PC-9 (cell line): ENCODE measurements around the gene UBTD2. TPM values are rescaled to one million over a fixed set of nuclear protein-coding genes. Genes with fewer than 3 reads are reported as not detected.

ENCODE experiments used
- BruUV-seq: library from RNA; stranded (reverse); fragments of 400-500 nt; replicated peaks from 2 replicates; lab custom pipeline; 2021; lab: Mats Ljungman, UMichigan
- CTCF ChIA-PET: fragments of 300-600 bp; sonication (Branson Sonifier 250); formaldehyde crosslinking; loops from one replicate; lab custom pipeline; 2022; ENCODE audit warnings: antibody characterized with exemption; lab: Charles Lee
- POLR2A ChIA-PET: fragments of 300-600 bp; sonication (Branson Sonifier 250); formaldehyde crosslinking; loops from one replicate; lab custom pipeline; 2022; ENCODE audit warnings: antibody characterized with exemption; ENCODE audit not compliant: unreplicated experiment; lab: Charles Lee
- DNase-seq, 2 experiments: peaks; one replicate each; pipeline versions ENCODE4 v3.0.0 to v3.0.0-alpha.2; 2015 to 2022; ENCODE audit warnings: mixed read lengths in 1 of 2
- H2AFZ ChIP-seq: fragments of 200-600 bp; sonication (generic); 2 replicates; pipeline ENCODE4 v1.8.1; 2017; ENCODE audit warnings: antibody characterized with exemption
- H3F3A ChIP-seq: fragments of 200-600 bp; sonication (generic); 2 replicates; pipeline ENCODE4 v1.8.1; 2017; ENCODE audit warnings: antibody characterized with exemption, mild to moderate bottlenecking, low read depth; ENCODE audit not compliant: insufficient read depth
- H3K27ac ChIP-seq: fragments of 200-600 bp; sonication (generic); 2 replicates; pipeline ENCODE4 v1.6.1; 2016; ENCODE audit warnings: mixed run types
- H3K27me3 ChIP-seq: fragments of 200-600 bp; sonication (generic); 2 replicates; pipeline ENCODE4 v1.6.1; 2016; ENCODE audit warnings: low read depth, mixed run types; ENCODE audit not compliant: insufficient read depth
- H3K36me3 ChIP-seq: fragments of 200-600 bp; sonication (generic); 2 replicates; pipeline ENCODE4 v1.6.1; 2016; ENCODE audit warnings: low read depth, mixed run types
- H3K4me1 ChIP-seq: fragments of 200-600 bp; sonication (generic); replicated peaks from 2 replicates; pipeline ENCODE4 v1.6.1; 2016; ENCODE audit warnings: mixed run types; ENCODE audit not compliant: insufficient read depth
- H3K4me2 ChIP-seq: fragments of 200-600 bp; sonication (generic); 2 replicates; pipeline ENCODE4 v1.6.1; 2017; ENCODE audit warnings: mixed run types
- H3K4me3 ChIP-seq: fragments of 200-600 bp; sonication (generic); 2 replicates; pipeline ENCODE4 v1.6.1; 2016; ENCODE audit warnings: mixed run types
- H3K79me2 ChIP-seq: fragments of 200-600 bp; sonication (generic); 2 replicates; pipeline ENCODE4 v1.6.1; 2017; ENCODE audit warnings: low read depth, mixed run types
- H3K9me2 ChIP-seq: fragments of 200-600 bp; sonication (generic); 2 replicates; pipeline ENCODE4 v1.8.1; 2017; ENCODE audit warnings: mild to moderate bottlenecking; ENCODE audit not compliant: insufficient read depth
- H3K9me3 ChIP-seq: fragments of 200-600 bp; sonication (generic); 2 replicates; pipeline ENCODE4 v1.8.1; 2016; ENCODE audit warnings: low read depth; ENCODE audit not compliant: insufficient read depth
- H4K20me1 ChIP-seq: fragments of 200-600 bp; sonication (generic); 2 replicates; pipeline ENCODE4 v1.8.1; 2017; ENCODE audit not compliant: insufficient read depth
- EZH2 ChIP-seq: fragments of 200-600 bp; sonication (generic); IDR thresholded peaks from 2 replicates; pipeline ENCODE4 v1.8.0; 2017; ENCODE audit warnings: antibody characterized with exemption, low read depth
- intact Hi-C: fragments of 100-400 bp; cut with micrococcal nuclease; formaldehyde crosslinking; loops from one replicate; pipeline ENCODE4 v1.10.0; 2022; ENCODE audit not compliant: unreplicated experiment
- total RNA-seq: library from RNA; stranded (reverse); gene quantifications from 2 replicates; pipeline ENCODE4 v1.2.3, GENCODE V29; 2021
- TF ChIP-seq, protein P1 (sequence below): fragments of 200-600 bp; sonication (generic); conservative IDR thresholded peaks from 2 replicates; pipeline ENCODE4 v1.6.1; 2017; ENCODE audit warnings: mixed run types, antibody characterized with exemption, mild to moderate bottlenecking, moderate library complexity

UBTD2 gene
- total RNA-seq, 1 experiment from 2014 or later = 21.7 TPM

DNA sequence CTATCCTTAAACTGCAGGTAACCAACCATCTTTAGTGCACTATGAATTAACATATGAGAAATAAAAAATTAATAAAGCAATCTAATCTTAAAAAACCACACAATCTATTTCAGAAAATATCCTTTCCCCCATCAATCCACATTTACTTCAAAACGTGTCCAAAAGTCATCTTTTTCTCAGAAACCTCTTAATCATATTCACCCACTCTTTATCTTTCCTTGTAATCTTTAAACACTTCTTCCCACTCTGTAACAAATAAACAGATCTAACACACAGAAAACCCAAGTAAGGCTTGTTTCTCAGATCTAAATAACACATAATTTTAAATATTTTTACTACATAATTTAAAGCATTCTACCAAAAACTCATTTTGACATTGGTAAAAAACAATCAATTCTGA, 45.2 kb downstream of the UBTD2 start:
- intact Hi-C loops = no loop called here
- ChIA-PET POLR2A (no interaction called here), CTCF (no interaction called here)
- Histone ChIP-seq H3K36me3 (no peaks in the 10 kb centered on the region), H2AFZ (no peak overlapping the region), H3K9me2 (no peaks in the 10 kb centered on the region), H3K9me3 (no peaks in the 10 kb centered on the region), H3K4me3 (no peak overlapping the region), H3K4me2 (no peak overlapping the region), H3K27me3 (no peaks in the 10 kb centered on the region), H3K79me2 (peaks cover 17% of the 10 kb centered on the region), H3F3A (peaks cover 9% of the 10 kb centered on the region; the same call in 1 of the 2 replicates), H3K4me1 (0 out of 2 replicates have a peak, but pooled peaks cover 4% of the 10 kb centered on the region), H3K27ac (no peak overlapping the region), H4K20me1 (no peaks in the 10 kb centered on the region)
- TF ChIP-seq, protein P1, sequence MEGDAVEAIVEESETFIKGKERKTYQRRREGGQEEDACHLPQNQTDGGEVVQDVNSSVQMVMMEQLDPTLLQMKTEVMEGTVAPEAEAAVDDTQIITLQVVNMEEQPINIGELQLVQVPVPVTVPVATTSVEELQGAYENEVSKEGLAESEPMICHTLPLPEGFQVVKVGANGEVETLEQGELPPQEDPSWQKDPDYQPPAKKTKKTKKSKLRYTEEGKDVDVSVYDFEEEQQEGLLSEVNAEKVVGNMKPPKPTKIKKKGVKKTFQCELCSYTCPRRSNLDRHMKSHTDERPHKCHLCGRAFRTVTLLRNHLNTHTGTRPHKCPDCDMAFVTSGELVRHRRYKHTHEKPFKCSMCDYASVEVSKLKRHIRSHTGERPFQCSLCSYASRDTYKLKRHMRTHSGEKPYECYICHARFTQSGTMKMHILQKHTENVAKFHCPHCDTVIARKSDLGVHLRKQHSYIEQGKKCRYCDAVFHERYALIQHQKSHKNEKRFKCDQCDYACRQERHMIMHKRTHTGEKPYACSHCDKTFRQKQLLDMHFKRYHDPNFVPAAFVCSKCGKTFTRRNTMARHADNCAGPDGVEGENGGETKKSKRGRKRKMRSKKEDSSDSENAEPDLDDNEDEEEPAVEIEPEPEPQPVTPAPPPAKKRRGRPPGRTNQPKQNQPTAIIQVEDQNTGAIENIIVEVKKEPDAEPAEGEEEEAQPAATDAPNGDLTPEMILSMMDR = no peak
- TF ChIP-seq EZH2 = no peak
- no TSS peak for BruUV-seq
- DNase-seq = no peak

DNA sequence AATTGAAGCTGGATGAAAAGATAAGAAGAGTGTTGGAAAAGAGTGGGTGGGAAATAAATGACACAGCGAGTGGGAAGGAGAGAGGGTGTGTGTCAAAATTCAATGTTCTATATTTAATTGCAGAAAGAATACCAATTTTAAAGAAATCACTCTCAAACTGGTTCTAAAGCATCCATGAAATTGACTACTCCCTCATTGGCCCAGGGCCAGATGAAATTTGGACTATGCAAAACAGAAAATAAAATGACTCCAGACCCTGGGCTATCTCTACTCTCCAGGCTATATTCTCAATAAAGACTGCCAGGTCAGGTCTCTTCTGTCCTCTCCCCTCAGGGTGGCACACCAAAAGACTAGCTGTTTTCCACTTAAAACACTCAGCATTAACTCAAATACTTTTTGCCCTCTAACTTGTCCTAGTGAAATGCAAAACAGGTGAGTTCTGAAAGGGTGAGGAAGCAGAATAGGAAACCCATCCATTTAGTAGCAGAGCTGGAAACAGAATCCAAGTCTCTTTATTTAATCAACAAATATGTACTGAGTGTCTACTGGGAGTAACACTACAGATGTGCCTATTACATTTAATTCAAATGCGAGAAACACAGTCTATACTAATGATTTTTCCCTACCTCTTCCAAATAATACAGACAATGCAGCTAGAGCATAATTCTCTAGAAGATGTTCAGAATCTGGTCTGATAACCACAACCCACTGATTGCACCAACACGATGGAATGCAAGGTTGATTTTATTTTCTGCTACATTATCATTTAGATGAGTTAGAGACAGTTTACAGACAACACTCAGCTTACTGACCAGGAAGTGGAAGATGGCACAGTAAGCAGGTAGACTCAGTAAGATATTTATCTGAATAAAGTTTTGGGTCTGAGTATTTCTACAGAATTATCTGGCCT, 47.5 kb downstream of the UBTD2 start:
- peaks cover 9% of the 10 kb centered on the region; the same call in 1 of the 2 replicates for H3F3A ChIP-seq
- H3K79me2 ChIP-seq = peaks cover 14% of the 10 kb centered on the region
- intact Hi-C loops = no loop called here
- no peaks in the 10 kb centered on the region for H3K27me3 ChIP-seq
- DNase-seq = no peak
- no peak overlapping the region for H3K4me3 ChIP-seq
- H3K9me3 ChIP-seq = no peaks in the 10 kb centered on the region
- H2AFZ ChIP-seq = no peak overlapping the region
- CTCF ChIA-PET = no interaction called here
- no TSS peak for BruUV-seq
- H3K4me2 ChIP-seq = no peak overlapping the region
- POLR2A ChIA-PET = no interaction called here
- no peaks in the 10 kb centered on the region for H3K36me3 ChIP-seq
- TF ChIP-seq EZH2 = no peak
- TF ChIP-seq, protein P1 = no peak
- H3K4me1 ChIP-seq = 0 out of 2 replicates have a peak, but pooled peaks cover 4% of the 10 kb centered on the region
- no peaks in the 10 kb centered on the region for H3K9me2 ChIP-seq
- no peaks in the 10 kb centered on the region for H4K20me1 ChIP-seq
- no peak overlapping the region for H3K27ac ChIP-seq

DNA sequence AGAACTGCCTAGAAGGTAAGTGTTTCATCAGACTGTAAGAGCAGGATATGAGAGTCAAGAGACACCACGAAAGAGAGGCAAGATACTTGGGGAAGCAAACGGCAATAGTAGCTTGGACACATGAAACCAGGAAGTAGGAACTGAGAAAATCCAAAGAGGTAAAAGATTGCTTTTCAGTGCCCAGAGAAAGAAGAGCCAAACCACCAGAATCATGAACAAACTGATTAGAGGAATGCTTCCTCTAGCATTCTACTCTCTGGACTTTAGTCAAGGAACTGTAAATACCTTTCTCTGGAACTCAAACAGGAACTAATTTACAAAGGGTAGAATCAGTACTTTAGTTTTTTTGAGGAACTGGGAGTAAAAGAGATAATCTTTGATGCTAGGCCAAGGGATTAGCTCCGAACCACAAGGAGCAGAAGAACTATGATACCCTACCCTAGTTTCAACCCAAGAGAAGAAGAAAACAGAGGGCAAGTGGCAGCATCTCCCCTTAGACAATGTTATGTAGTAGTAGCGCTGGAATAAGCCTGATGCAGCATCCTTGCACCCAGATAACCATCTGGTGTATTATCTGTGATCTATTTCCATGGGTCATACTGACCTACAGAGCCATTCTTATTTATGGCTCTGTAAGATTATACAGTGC, 48.3 kb downstream of the UBTD2 start:
- no TSS peak for BruUV-seq
- H3K9me3 ChIP-seq = no peaks in the 10 kb centered on the region
- no peak overlapping the region for H3K4me2 ChIP-seq
- H3K27ac ChIP-seq = peak overlapping the region; percentile 11; the same call in 1 of the 2 replicates
- no peak for DNase-seq
- ChIA-PET CTCF (no interaction called here), POLR2A (interaction anchor here (0.7 kb wide), 1 partner anchor 216 kb away, joined by 3 read pairs; no protein-coding TSS in a partner anchor)
- no peaks in the 10 kb centered on the region for H4K20me1 ChIP-seq
- intact Hi-C loops = no loop called here
- H3F3A ChIP-seq = peaks cover 9% of the 10 kb centered on the region; the same call in 1 of the 2 replicates
- H3K79me2 ChIP-seq = peaks cover 14% of the 10 kb centered on the region
- H3K9me2 ChIP-seq = no peaks in the 10 kb centered on the region
- TF ChIP-seq, protein P1 = no peak
- no peak overlapping the region for H2AFZ ChIP-seq
- no peaks in the 10 kb centered on the region for H3K36me3 ChIP-seq
- H3K4me3 ChIP-seq = no peak overlapping the region
- H3K4me1 ChIP-seq = 0 out of 2 replicates have a peak, but pooled peaks cover 4% of the 10 kb centered on the region
- no peaks in the 10 kb centered on the region for H3K27me3 ChIP-seq
